GM18867 (cell line): ENCODE data around the gene TOGARAM1.

Experiments used
- ATAC-seq: cut with Tn5 transposase; IDR thresholded peaks from one replicate; pipeline ENCODE4 v1.9.1; 2021; ENCODE audit warnings: mild to moderate bottlenecking, moderate library complexity; ENCODE audit not compliant: unreplicated experiment

The TOGARAM1 gene

GRCh38 chr14:44962334-44963043, 499 bp downstream of the TOGARAM1 start:
- ATAC-seq, result peak; percentile 32

- ATAC-seq, result no peak
Measured at GRCh38 chr14:44963044-44963528, 1.1 kb downstream of the TOGARAM1 start.

GRCh38 chr14:44963775-44964380, 1.9 kb downstream of the TOGARAM1 start:
- ATAC-seq, result no peak

- no peak for ATAC-seq
Measured at GRCh38 chr14:44966601-44967336, 4.8 kb downstream of the TOGARAM1 start.

- ATAC-seq, result no peak
Measured at GRCh38 chr14:44968714-44969113, 6.7 kb downstream of the TOGARAM1 start.

- no peak for ATAC-seq
Measured at GRCh38 chr14:44970907-44971306, 8.9 kb downstream of the TOGARAM1 start.

GRCh38 chr14:44971459-44971858, 9.5 kb downstream of the TOGARAM1 start:
- no peak for ATAC-seq

- ATAC-seq, result no peak
Measured at GRCh38 chr14:44979273-44979672, 17.3 kb downstream of the TOGARAM1 start.

- ATAC-seq, result no peak
Measured at GRCh38 chr14:44979740-44980356, 17.9 kb downstream of the TOGARAM1 start.

GRCh38 chr14:44981198-44981597, 19.2 kb downstream of the TOGARAM1 start:
- ATAC-seq, result no peak

GRCh38 chr14:44982594-44982993, 20.6 kb downstream of the TOGARAM1 start:
- no peak for ATAC-seq

- ATAC-seq, result no peak
Measured at GRCh38 chr14:44988694-44989093, 26.7 kb downstream of the TOGARAM1 start.

- no peak for ATAC-seq
Measured at GRCh38 chr14:44989497-44990440, 27.8 kb downstream of the TOGARAM1 start.

- no peak for ATAC-seq
Measured at GRCh38 chr14:44990533-44990932, 28.5 kb downstream of the TOGARAM1 start.

GRCh38 chr14:44995196-44995595, 33.2 kb downstream of the TOGARAM1 start:
- no peak for ATAC-seq

GRCh38 chr14:44995770-44996294, 33.8 kb downstream of the TOGARAM1 start:
- ATAC-seq, result no peak

GRCh38 chr14:45003924-45004323, 41.9 kb downstream of the TOGARAM1 start:
- ATAC-seq, result no peak

- no peak for ATAC-seq
Measured at GRCh38 chr14:45015133-45015532, 53.1 kb downstream of the TOGARAM1 start.

- no peak for ATAC-seq
Measured at GRCh38 chr14:45028107-45028626, 66.2 kb downstream of the TOGARAM1 start.

- no peak for ATAC-seq
Measured at GRCh38 chr14:45034730-45035129, 72.7 kb downstream of the TOGARAM1 start.
